GM18505 (cell line): ENCODE measurements around the gene NADK2.

Experiments used
- ATAC-seq: cut with Tn5 transposase; IDR thresholded peaks from one replicate; pipeline ENCODE4 v1.9.1; 2021; ENCODE audit not compliant: unreplicated experiment
- POLR2A ChIP-seq: IDR thresholded peaks from 4 replicates; pipeline ENCODE4 v1.6.1; 2011; ENCODE audit warnings: borderline replicate concordance; ENCODE audit not compliant: insufficient read depth, insufficient read length; ENCODE audit errors: extremely low read depth

Gene NADK2

DNA sequence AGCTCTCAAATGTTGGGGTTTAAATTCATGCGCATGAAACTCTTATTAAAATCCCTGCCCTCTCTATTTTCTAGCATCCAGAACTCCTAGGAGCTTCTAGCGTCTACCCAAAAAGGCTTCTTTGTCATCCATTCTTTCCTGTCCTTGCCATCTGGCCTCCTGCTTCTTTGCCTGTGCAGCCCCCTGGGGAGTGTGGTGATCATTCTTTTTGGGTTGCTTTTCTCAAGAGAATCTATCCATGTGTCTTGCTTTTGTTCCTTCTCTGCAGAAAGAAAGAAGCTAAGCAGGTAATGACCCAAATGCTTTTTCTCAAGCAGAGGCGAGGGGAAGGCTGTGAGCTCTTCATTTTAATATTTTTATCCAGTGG lies 63.2 kb downstream of the NADK2 start:
- no peak for TF ChIP-seq POLR2A
- no peak for ATAC-seq

DNA sequence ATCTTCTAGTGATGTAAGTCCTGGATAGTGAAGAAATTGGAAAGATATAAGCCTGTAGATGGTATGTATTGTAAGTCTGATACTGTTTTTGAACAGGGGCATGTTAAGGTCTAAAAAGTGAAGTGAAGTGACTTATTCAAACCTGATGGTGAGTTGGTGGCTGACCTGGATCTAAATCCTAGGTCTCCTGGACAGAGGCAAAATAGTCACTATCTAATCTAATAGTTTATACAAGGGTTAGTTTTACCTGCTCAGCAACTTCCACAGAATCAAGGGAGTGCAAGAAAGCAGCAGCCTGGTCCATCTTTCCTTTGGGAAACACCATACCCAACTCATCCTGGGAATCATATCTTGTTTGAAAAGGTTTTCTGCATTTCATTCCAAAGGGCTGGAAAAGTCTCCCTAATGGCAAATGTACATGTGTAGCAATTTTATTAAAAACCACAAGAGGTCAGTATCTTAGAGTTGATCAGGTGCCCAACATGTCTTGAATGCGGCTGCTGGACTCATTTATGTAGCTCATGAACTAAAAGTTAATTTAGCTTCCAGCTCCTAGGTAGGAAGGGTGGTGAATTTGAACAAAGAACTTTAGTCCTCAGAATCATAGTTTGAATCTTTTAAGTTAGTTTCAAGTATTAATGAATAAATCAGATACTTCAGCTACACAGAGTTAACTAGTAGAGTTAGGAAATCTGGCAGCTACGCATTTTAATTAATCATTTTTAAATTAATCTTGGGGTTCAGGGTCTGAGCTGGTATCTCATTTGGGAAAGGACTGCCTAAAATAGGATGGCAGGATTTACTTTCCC lies 63.8 kb downstream of the NADK2 start:
- ATAC-seq = no peak
- no peak for TF ChIP-seq POLR2A

DNA sequence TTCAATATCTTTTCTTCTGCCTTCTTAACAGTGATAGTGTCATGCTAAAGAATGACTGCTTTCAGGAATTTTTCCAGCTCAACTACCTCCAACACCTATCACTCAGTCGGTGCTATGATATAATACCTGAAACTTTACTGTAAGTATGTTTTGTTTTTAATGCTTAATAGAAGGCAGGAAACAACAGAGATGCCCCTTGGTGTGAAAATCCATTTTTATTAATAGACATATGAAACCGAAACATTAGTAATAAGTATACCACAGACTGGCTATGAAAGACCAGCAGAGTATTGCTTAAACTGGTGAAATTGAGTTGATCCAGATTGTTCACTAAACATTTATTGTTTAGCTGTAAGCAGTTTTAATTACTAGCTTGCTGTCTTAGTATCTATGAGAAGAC lies 64.6 kb downstream of the NADK2 start:
- ATAC-seq = peak; percentile 98
- TF ChIP-seq POLR2A = no peak

DNA sequence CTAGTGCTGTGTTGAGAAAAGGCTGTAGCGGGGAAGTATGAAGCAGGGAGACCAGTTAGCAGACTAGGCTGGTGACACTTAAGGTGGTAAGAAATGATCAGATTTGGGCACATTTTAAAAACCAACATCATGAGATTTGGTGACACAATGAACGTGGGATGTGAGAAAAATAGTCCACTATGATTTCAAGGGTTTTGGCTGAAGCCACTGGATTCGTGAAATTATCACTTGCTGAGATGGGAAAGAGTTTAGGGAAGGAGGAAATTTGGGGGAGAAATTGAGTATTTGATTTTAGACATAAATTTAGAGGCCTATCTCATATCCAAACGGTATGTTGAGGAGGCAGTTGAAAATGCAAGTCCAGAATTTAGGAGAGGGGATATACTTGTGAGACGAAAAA lies 66.7 kb downstream of the NADK2 start:
- no peak for TF ChIP-seq POLR2A
- ATAC-seq = no peak

DNA sequence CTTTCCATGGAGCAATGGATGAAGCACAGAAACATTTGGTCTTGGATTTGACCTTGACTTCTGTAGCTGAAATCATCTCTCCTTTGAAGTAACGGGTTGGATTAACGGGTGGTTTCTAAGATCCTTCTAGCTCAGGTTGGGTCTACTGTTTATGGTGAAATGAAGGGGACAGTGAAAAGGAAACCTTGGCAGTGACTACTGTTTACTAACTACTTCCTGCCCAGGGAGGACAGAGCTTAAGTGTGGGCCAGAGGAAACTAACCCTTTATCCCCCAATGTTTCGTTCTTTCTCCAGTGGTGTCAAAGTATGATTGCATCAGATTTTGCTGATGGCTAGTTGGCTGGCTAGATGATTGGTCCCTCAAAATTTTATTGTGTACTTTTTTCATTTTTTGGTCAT lies 67.6 kb downstream of the NADK2 start:
- no peak for ATAC-seq
- no peak for TF ChIP-seq POLR2A

DNA sequence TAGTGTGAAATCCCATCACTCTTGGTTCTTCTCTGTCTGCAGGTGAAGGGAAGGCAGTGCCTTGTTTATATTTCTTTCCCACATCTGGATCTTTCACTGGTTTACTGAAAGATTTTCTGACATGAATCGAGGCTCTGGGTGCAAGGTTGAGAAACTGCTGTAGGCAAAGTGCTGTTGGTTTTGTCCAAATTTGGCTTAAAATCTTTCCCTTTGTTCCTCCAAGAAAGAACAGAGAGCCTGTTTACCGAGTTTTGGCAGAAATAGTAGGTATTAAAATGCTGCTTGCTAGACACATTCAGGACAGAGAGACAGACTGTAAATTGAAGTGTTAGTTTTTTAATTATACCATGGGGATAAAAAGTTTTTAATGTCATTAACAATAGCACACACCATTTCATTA lies 68.3 kb downstream of the NADK2 start:
- ATAC-seq = no peak
- no peak for TF ChIP-seq POLR2A

DNA sequence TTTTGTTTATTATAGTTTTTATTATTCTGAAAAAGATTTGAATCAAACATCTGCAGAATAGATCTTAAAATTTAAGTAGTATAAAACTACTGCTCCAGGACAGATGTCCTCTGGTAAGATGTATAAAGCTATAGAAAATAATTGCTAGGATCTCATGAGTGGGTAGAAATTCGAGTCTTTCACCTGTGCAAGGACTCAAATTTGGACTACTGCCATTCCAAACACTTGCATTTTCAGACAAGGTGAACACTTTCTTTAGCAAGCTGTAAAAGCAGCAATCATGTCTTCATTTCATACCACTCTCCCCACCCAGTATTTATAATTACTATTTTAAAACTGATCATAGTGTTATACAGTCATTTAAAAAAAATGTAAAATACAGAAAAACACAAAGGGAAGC lies 69.1 kb downstream of the NADK2 start:
- ATAC-seq = no peak
- TF ChIP-seq POLR2A = no peak

DNA sequence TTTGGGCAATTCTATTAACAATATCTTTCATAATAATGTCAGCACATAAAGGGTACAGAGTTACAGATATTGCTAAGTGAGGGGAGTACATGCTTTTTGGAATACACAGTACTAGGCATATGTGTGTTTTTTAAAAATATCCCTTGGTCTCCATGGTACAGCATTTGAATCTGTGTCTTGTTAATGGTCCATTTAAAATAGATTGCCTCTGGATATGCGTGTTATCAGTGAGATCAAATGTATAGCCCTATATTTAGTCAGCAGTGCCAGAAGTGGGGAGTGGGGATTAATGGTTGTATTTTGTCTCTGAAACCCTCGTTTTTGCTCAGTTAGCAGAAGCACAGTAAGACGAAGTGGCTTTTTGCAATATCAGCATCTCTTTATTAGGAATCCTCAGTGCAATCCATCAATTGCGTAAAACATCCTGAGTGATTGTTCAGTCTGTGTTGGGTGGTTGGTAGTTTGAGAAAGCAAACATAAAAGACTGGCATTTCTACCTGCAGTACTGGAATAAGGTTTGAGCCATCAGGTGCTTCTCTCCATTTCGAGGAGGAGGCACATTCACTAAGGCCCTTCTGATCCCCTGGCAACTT lies 70.8 kb downstream of the NADK2 start:
- ATAC-seq = no peak
- no peak for TF ChIP-seq POLR2A

DNA sequence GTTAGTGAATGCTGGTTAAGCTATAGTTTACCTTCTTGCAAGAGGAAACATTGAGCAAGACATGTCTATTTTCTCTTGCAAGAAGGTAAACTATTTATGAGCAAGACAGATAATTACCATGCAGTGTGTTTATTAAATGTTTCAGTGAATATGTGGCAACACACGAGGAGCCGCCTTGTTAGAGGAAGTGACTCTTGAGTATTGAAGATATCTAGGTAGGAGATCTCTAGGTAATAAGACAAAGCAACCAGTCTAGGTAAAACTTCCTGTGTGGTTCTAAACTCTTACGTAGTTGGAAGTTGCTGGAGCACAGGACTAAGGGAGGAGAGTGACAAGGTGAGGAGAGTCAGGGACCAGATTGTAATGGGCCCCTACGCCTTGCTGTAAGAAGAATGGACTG lies 73.0 kb downstream of the NADK2 start:
- no peak for ATAC-seq
- no peak for TF ChIP-seq POLR2A

DNA sequence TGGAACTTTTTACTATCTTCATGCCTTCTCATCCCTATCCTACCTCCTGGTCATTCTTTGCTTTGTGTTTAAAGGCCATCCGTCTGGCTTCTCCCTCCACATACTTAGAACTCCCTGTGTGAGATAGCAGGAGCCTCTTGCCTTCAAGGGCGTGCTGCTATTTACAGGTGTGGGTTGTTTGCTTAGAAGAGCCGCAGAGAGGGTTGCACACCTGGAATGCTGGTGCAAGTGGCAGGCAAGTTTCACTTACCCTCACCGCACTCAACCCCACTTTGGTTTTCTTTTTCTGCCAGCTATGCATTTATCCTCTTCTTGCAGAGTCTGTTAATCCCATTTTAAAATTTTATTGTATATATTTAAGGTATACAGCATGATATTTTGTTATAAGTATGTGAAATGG lies 77.3 kb downstream of the NADK2 start:
- TF ChIP-seq POLR2A = no peak
- ATAC-seq = no peak

DNA sequence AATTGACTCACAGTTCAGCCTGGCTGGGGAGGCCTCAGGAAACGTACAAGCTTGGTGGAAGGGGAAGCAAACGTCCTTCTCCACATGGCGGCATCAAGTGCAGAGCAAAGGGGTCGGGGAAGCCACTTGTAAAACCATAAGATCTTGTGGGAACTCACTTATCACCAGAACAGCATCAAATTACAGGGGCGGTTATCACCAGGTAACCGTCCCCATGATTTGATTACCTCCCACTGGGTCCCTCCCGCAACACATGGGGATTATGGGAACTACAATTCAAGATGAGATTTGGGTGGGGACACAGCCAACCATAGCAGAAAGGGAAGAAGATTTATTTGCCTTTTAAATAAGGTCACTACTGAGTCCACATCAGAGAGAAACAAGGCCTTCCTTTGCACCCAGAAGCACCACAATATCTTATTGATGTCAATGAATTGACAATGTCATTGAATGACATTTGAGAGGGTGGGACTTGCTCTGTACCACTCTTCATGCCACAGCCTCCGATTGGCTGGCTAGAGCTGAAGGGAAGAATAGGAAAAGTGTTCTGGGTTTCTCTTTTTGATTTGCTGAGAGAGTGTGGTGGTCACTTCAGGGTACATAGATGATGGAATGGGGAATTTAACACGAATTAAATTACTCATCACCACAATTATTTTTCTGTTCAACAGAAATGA lies 78.8 kb downstream of the NADK2 start:
- TF ChIP-seq POLR2A = no peak

DNA sequence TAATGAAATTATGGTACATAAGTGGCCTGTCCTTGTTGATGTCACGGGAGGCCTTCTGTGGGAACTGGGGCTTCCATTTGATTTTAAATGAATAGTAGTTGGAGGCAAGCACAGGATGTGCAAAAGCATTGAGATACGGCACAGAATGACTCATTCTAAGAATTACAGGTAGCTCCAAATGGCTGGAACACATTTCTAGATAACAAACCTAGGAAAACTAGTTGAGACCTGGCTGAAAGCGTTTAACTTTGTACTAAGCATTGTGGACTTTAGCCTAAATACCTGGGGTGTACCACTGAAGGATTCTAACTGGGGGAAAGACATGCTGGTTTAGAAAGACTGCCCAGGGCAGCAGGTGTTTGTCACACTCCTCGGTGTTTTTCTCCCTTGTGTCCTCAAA lies 80.4 kb downstream of the NADK2 start:
- no peak for TF ChIP-seq POLR2A
- no peak for ATAC-seq

More for the DNA sequence above, 78.8 kb downstream of the NADK2 start:
- no peak for ATAC-seq

DNA sequence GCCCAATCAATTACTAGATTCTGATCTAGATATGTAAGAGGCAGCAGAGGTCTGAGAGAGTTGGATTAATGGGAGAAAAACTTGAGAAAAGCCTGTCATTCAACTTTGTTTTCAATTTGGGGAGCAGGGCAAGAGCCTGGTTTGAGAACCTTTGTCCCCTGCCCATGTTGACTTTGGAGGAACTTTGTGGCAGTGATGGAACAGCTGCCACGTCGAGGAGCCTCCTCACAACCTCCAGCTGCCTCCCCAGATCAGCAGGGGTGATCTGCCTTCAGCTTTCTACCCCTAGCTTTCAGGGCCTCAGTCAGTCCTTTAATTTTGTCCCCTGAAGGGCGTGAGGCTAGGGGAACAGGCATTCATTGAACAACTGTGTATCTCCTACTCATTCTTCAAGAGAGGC lies 81.1 kb downstream of the NADK2 start:
- no peak for TF ChIP-seq POLR2A

DNA sequence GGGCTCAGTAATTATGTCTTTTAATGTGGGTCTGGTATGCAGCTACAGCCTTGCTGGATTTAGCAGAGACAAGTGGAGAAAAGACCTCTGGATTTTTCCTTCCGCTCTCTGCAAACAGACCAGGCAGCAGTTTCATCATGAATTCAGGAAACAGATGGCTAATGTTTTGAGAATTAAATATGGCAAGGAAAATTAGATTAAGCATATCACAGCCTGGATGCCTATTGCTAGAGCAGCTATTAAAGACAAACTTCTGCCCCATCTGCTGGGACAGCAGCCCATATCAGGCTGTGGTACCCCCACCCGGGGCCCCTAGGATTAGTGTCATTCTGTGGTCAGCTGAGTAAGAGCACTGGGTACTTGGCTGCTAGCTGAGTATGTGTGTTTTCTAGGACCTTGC lies 83.6 kb downstream of the NADK2 start:
- no peak for TF ChIP-seq POLR2A
- no peak for ATAC-seq

More for the DNA sequence above, 81.1 kb downstream of the NADK2 start:
- ATAC-seq = no peak
